Upper lobe of left lung (tissue), 6 donors: ENCODE measurements around the gene PTPRK. TPM values are rescaled to one million over a fixed set of nuclear protein-coding genes. Genes with fewer than 3 reads are reported as not detected.

Experiments
- ATAC-seq, 2 donors: fragments of 200-7000 bp; cut with Tn5 transposase; one replicate each; pipeline ENCODE4 v1.9.1; 2022; ENCODE audit warnings: mild to moderate bottlenecking in 2 of 2, moderate library complexity in 2 of 2; ENCODE audit not compliant: low FRiP score in 2 of 2
- DNase-seq, 2 donors: peaks; one replicate each; pipeline ENCODE4 v3.0.0-alpha.2; 2019 to 2020
- H3K27ac ChIP-seq, 4 donors: fragments of 200-600 bp; sonication (generic); one replicate each; pipeline ENCODE4 v1.5.1; 2016 to 2019
- H3K27me3 ChIP-seq, 4 donors: fragments of 200-600 bp; sonication (generic); one replicate each; pipeline ENCODE4 v1.5.1; 2017 to 2019
- H3K36me3 ChIP-seq, 4 donors: fragments of 200-600 bp; sonication (generic); one replicate each; pipeline ENCODE4 v1.5.1; 2016 to 2019
- H3K4me1 ChIP-seq, 4 donors: fragments of 200-600 bp; sonication (generic); one replicate each; pipeline ENCODE4 v1.5.1; 2018 to 2019
- H3K4me3 ChIP-seq, 4 donors: fragments of 200-600 bp; sonication (generic); one replicate each; pipeline ENCODE4 v1.5.1; 2017 to 2019; ENCODE audit warnings: mild to moderate bottlenecking in 2 of 4, moderate library complexity in 1 of 4
- H3K9me3 ChIP-seq, 4 donors: fragments of 200-600 bp; sonication (generic); one replicate each; pipeline ENCODE4 v1.5.1; 2018 to 2019
- EP300 ChIP-seq, 4 donors: sonication (generic); formaldehyde crosslinking; IDR thresholded peaks; one replicate each; pipeline ENCODE4 v1.5.1; 2017; ENCODE audit warnings: antibody characterized with exemption in 4 of 4, control low read depth in 2 of 4
- POLR2A ChIP-seq, 4 donors: fragments of 450-650 bp; IDR thresholded peaks; one replicate each; pipeline ENCODE4 v1.5.1; 2016 to 2017; ENCODE audit warnings: antibody characterized with exemption in 4 of 4, mild to moderate bottlenecking in 2 of 4
- POLR2AphosphoS5 ChIP-seq, 2 donors: sonication (generic); formaldehyde crosslinking; IDR thresholded peaks; one replicate each; pipeline ENCODE4 v1.5.1; 2017; ENCODE audit warnings: antibody characterized with exemption in 2 of 2
- WGBS, 2 donors: methylation state at CpG; one replicate each; pipeline ENCODE4 v1.1.5; 2017 to 2018; 5-methylcytosine and 5-hydroxymethylcytosine counted together
- total RNA-seq, 6 donors: library from RNA; depleted of rRNA in 4 of 6; stranded (reverse); fragments of >200 nt in 4 of 6; gene quantifications; one replicate each; pipeline versions ENCODE4 v1.1.0 to v1.2.1, GENCODE V29; 2016 to 2021
- TF ChIP-seq, protein P1 (sequence below), 6 experiments: fragments of 450-650 bp in 4 of 6; fragments of 200-600 bp in 2 of 6; sonication (generic) in 2 of 6; IDR thresholded peaks; one replicate each; pipeline ENCODE4 v1.5.1; 2016 to 2019; ENCODE audit warnings: antibody characterized with exemption in 6 of 6
- donor health status: DM: no; HTN: no; CAD: no; lungs with moderate emphysema.
- donor health status: DM: no; HTN: yes; CAD: no; lungs with severe emphysema.

PTPRK gene
- total RNA-seq, 6 donors from 2014 or later: 42.7 to 97.4 (median 65.2) TPM

GRCh38 chr6:127956260-127956888 is 564.0 kb downstream of the PTPRK start:
- TF ChIP-seq POLR2AphosphoS5 (IDR thresholded peaks at IDR 0.05): no peak
- TF ChIP-seq, protein P1, sequence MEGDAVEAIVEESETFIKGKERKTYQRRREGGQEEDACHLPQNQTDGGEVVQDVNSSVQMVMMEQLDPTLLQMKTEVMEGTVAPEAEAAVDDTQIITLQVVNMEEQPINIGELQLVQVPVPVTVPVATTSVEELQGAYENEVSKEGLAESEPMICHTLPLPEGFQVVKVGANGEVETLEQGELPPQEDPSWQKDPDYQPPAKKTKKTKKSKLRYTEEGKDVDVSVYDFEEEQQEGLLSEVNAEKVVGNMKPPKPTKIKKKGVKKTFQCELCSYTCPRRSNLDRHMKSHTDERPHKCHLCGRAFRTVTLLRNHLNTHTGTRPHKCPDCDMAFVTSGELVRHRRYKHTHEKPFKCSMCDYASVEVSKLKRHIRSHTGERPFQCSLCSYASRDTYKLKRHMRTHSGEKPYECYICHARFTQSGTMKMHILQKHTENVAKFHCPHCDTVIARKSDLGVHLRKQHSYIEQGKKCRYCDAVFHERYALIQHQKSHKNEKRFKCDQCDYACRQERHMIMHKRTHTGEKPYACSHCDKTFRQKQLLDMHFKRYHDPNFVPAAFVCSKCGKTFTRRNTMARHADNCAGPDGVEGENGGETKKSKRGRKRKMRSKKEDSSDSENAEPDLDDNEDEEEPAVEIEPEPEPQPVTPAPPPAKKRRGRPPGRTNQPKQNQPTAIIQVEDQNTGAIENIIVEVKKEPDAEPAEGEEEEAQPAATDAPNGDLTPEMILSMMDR (IDR thresholded peaks at IDR 0.05): no peak
- TF ChIP-seq EP300 (IDR thresholded peaks at IDR 0.05): no peak
- no peak for TF ChIP-seq POLR2A (IDR thresholded peaks at IDR 0.05)
- Histone ChIP-seq H3K36me3 (no peaks in the 10 kb centered on the region), H3K4me3 (no peak overlapping the region), H3K27ac (no peak overlapping the region), H3K4me1 (no peaks in the 10 kb centered on the region), H3K9me3 (no peaks in the 10 kb centered on the region), H3K27me3 (no peaks in the 10 kb centered on the region)
- DNase-seq (no peak), ATAC-seq (no peak)
- 82 to 87% methylated on average over 6 of the region's 6 CpGs for WGBS, 2 donors

DNA sequence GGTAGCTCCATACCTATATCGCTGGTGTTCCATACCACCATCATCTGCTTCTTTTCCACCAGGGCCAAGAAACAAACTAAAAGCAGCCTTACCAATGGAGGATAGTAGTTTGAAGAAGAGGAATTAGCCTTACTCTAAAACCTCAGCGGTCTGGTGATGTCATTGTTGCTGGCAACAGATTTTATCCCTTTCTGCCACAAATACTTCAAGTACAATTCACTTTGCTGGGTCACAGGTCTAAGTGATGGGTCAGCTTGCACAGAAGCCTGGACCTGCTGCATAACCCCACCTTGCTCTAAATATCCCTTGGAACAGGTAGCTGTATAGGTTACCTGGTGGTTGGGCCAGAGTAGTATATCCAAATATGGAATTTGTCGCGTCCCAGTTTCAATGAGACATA is 566.3 kb downstream of the PTPRK start:
- ATAC-seq (no peak), DNase-seq (no peak)
- 94 to 100% methylated on average over 4 of the region's 4 CpGs for WGBS, 2 donors
- no peaks in the 10 kb centered on the region for H3K27me3 ChIP-seq
- H3K4me3 ChIP-seq: no peak overlapping the region
- H3K4me1 ChIP-seq: no peaks in the 10 kb centered on the region
- H3K9me3 ChIP-seq: no peaks in the 10 kb centered on the region
- H3K27ac ChIP-seq: no peak overlapping the region
- TF ChIP-seq POLR2AphosphoS5 (IDR thresholded peaks at IDR 0.05): no peak
- TF ChIP-seq, protein P1 (IDR thresholded peaks at IDR 0.05): no peak
- no peaks in the 10 kb centered on the region for H3K36me3 ChIP-seq

- H3K27ac ChIP-seq: no peak overlapping the region
- TF ChIP-seq POLR2A (IDR thresholded peaks at IDR 0.05): no peak
- TF ChIP-seq, protein P1 (IDR thresholded peaks at IDR 0.05): no peak
- no peak for TF ChIP-seq POLR2AphosphoS5 (IDR thresholded peaks at IDR 0.05)
- TF ChIP-seq EP300 (IDR thresholded peaks at IDR 0.05): no peak
- no peak overlapping the region for H3K4me3 ChIP-seq
- no peaks in the 10 kb centered on the region for H3K4me1 ChIP-seq
- no peaks in the 10 kb centered on the region for H3K27me3 ChIP-seq
- ATAC-seq (no peak), DNase-seq (no peak)
- H3K9me3 ChIP-seq: no peaks in the 10 kb centered on the region
- WGBS, 2 donors: 75 to 85% methylated on average over 4 of the region's 4 CpGs
- no peaks in the 10 kb centered on the region for H3K36me3 ChIP-seq
These were observed 567.6 kb downstream of the PTPRK start for GRCh38 chr6:127952831-127953230.

DNA sequence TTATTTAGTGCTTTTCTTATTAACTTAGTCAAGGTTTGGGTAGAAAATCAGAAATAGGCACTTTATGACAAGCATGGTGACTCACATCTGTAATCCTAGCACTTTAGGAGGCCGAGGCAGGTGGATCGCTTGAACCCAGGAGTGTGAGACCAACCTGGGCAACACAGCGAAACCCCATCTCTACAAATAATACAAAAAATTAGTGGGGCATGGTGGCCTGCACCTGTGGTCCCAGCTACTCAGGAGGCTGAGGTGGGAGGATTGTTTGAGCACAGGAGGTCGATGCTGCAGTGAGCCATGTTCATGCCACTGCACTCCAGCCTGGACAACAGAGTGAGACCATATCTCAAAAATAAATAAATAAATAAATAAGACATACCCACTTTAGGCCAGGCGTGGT is 568.2 kb downstream of the PTPRK start:
- Histone ChIP-seq H3K4me3 (no peak overlapping the region), H3K27ac (no peak overlapping the region), H3K4me1 (no peaks in the 10 kb centered on the region), H3K27me3 (no peaks in the 10 kb centered on the region), H3K9me3 (no peaks in the 10 kb centered on the region), H3K36me3 (no peaks in the 10 kb centered on the region)
- TF ChIP-seq, protein P1 (IDR thresholded peaks at IDR 0.05): no peak
- TF ChIP-seq POLR2A (IDR thresholded peaks at IDR 0.05) (no peak), EP300 (IDR thresholded peaks at IDR 0.05) (no peak), POLR2AphosphoS5 (IDR thresholded peaks at IDR 0.05) (no peak)
- ATAC-seq: no peak
- 83 to 98% methylated on average over 5 of the region's 5 CpGs for whole genome bisulfite sequencing, 2 donors
- no peak for DNase-seq
